ENCODE results near the gene PTBP3. TPM values are rescaled to one million over a fixed set of nuclear protein-coding genes. Genes with fewer than 3 reads are reported as not detected.

Gene PTBP3
- polyA plus RNA-seq, 3 donors from 2014 or later = 42.5 to 49.0 (median 42.9) TPM

DNA sequence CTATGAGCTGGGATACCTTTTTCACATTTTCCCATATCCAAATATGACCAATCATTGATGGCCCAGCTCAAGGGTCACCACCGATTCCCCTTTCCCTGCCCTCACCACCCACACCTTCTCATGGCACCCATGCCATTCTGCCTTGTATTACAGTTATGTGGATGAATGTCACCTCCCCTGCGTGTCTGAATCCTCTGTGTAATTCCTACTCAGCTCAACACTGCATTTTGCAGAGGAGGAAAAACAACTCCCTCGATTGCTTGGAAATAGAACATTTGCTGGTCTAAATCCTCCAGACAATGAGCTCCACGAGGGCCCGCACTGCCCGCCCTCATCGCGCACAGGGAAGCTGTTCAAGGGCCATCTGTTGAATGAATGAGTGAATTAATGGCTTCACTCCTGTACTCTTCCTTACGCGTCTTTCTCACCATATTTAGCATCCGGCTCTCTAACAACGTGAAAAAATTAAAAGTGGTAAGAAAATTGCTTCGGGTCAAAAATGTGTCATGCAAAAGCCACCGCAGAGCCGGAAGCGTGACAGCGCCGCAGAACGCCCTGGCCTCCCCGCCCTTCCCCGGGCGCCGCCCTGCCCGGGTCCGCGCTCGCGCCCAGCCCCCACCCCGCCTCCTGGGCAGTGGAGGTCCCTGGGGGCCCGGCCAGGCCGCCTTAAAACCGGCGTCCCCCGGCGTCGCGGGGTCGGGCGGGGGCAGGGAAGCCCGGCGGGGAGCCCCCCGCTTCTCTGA lies 159.0 kb downstream of the PTBP3 start:
- peak overlapping the region; percentile 89 to 99 (median 94) for H3K4me3 Mint-ChIP-seq
- H3K36me3 Mint-ChIP-seq = peaks cover 6 to 25% (median 22%) of the 10 kb centered on the region in 3 donors
- peaks cover 2 to 15% (median 9%) of the 10 kb centered on the region in 3 donors for H3K27me3 Mint-ChIP-seq (ENCODE audit: low read depth in 3 of 3)
- H3K27ac Mint-ChIP-seq = peak overlapping the region; percentile 94 to 98 (median 97)
- H3K4me1 Mint-ChIP-seq = peaks cover 88 to 95% of the 10 kb centered on the region in 2 donors
- H3K9me3 Mint-ChIP-seq = no peaks in the 10 kb centered on the region
- DNase-seq = peak; percentile 89 to 90 (median 90)

DNA sequence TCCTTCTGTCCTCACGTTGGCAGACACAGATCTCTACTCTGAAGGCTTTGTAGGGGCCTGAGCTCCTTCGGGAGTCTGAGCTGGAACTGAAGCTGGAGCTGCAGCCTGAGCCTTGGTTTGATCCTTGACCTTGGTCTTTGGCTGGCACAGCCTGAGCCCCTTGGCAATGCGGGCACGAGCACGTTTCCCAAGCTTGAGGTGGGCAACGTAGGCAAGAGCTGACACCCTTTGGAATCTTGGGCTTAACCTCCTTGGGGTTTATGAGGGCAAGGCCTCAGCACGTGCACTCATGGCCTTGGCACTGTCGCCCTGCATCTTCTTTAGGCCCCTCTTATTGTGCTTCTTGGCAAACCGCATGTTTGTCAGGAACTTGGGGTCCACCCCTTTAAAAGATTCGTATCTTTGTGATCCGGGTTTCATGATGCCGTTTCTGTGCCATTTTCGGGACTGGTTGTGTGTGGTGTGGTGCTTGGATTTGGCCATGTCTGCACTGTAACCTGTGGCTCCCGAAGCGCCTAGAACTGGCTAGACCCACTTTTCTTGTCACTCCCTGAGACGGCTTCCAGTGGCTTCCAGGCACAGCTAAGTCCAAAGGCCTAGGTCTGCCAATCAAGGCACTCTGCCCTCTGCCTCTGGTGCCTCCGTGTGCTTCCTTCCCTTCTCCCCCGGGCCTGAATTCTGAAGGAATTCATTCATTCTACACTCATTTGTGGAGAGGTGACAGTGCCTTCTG lies 159.8 kb downstream of the PTBP3 start:
- DNase-seq = no peak
- Mint-ChIP-seq H3K27me3 (ENCODE audit: low read depth in 3 of 3) (peaks cover 2 to 15% (median 9%) of the 10 kb centered on the region in 3 donors), H3K4me1 (peaks cover 93 to 98% of the 10 kb centered on the region in 2 donors), H3K4me3 (peak overlapping the region; percentile 89 to 99 (median 94)), H3K36me3 (peaks cover 6 to 25% (median 22%) of the 10 kb centered on the region in 3 donors), H3K9me3 (no peaks in the 10 kb centered on the region), H3K27ac (peak overlapping the region; percentile 94 to 98 (median 97))

DNA sequence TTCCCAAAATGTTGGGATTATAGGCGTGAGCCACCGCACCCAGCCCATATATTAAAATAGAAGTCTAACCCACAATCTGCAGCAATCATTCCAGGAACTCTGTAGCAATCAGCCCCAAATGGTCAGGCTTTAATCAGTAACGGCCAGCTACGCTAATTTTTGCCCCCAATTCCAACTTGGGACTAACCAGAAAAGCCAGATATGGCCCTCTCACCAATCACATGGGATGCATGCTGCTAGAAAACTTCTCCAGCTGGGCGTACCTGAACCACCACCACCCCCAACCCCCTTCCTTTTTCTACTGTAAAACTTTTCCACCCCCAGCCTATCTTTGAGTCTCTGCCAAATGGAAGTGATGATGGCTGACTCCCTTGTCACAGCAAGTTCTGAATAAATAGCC lies 162.5 kb downstream of the PTBP3 start:
- no peaks in the 10 kb centered on the region for H3K9me3 Mint-ChIP-seq
- peaks cover 6 to 25% (median 22%) of the 10 kb centered on the region in 3 donors for H3K36me3 Mint-ChIP-seq
- peak overlapping the region in 2 of 6 donors; percentile 46 to 97 for H3K27ac Mint-ChIP-seq
- no peak for DNase-seq
- H3K4me3 Mint-ChIP-seq = peak overlapping the region in 3 of 5 donors; percentile 21 to 51 (median 30)
- peaks cover 94 to 98% of the 10 kb centered on the region in 2 donors for H3K4me1 Mint-ChIP-seq
- H3K27me3 Mint-ChIP-seq (ENCODE audit: low read depth in 3 of 3) = peaks cover 2 to 15% (median 9%) of the 10 kb centered on the region in 3 donors

DNA sequence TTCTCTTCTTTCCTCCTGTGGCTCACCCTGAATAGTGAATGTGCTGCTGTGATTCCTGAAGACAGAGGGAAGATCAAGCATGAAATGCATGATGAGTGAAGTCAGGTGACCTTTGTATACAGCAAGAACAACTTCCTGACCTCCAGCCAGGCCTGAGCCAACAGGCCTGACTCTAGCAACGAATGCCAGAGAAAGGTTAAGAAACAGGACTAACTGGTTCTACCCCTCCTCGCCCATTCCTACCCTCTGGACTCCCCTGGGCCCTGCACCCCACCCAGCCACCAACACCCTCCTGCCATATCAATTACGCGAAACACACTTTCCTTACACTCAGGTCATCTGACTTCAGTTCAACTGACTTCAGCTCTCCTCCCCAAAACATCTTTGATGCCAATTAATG lies 163.2 kb downstream of the PTBP3 start:
- Mint-ChIP-seq H3K4me1 (peaks cover 93 to 97% of the 10 kb centered on the region in 2 donors), H3K27ac (peak overlapping the region; percentile 24 to 88 (median 44)), H3K9me3 (no peaks in the 10 kb centered on the region), H3K36me3 (peaks cover 6 to 25% (median 22%) of the 10 kb centered on the region in 3 donors), H3K4me3 (peak overlapping the region in 3 of 5 donors; percentile 8 to 45 (median 26)), H3K27me3 (ENCODE audit: low read depth in 3 of 3) (peaks cover 2 to 12% (median 9%) of the 10 kb centered on the region in 3 donors)
- no peak for DNase-seq

DNA sequence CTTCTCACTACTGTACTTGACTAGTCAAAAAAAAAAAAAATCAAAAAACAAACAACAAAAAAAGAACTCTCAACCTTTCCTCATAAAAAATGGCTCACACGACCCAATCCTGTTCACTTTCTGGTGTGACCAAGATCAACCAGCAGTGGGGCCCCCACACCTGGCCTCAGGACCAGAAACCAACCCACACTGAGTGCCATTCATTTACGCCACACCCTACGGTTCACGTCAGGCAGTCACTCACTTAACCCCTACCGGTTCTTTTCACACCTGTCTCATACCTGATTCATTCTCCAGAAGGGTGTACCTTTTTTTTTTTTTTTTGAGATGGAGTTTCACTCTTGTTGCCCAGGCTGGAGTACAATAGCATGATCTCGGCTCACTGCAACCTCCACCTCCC lies 164.1 kb downstream of the PTBP3 start:
- no peaks in the 10 kb centered on the region for H3K9me3 Mint-ChIP-seq
- H3K4me3 Mint-ChIP-seq = peak overlapping the region; percentile 15 to 57 (median 26)
- H3K27me3 Mint-ChIP-seq (ENCODE audit: low read depth in 3 of 3) = peaks cover under 1 to 9% (median 6%) of the 10 kb centered on the region in 3 donors
- peaks cover 91% of the 10 kb centered on the region in 2 donors for H3K4me1 Mint-ChIP-seq
- no peak for DNase-seq
- peaks cover 6 to 24% (median 20%) of the 10 kb centered on the region in 3 donors for H3K36me3 Mint-ChIP-seq
- peak overlapping the region in 5 of 6 donors; percentile 48 to 87 (median 60) for H3K27ac Mint-ChIP-seq

DNA sequence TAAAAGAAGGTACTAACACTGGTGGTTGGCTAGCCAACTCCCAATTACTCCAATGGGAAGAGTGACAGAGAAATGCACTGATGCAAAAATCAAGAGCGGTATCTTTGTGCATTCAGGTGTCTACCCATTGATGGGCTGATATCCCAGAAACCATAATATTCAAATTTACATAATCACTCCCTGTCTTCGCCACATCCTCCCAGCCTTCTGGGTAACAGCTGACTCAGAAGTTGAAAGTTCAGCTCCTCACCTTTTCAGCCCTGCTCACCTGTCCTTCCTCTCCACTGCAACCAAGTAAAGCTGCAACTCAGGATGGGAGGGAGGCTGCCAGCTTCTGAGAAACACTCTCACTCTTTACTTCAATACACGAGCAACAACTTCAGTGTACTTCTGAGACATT lies 165.2 kb downstream of the PTBP3 start:
- H3K27ac Mint-ChIP-seq = peak overlapping the region; percentile 51 to 87 (median 62)
- H3K27me3 Mint-ChIP-seq (ENCODE audit: low read depth in 3 of 3) = peaks cover 0 to 4% (median 3%) of the 10 kb centered on the region in 3 donors
- H3K4me1 Mint-ChIP-seq = peaks cover 79 to 80% of the 10 kb centered on the region in 2 donors
- no peak for DNase-seq
- H3K4me3 Mint-ChIP-seq = peak overlapping the region in 4 of 5 donors; percentile 21 to 63 (median 48)
- peaks cover 6 to 18% (median 16%) of the 10 kb centered on the region in 3 donors for H3K36me3 Mint-ChIP-seq
- H3K9me3 Mint-ChIP-seq = no peaks in the 10 kb centered on the region

Other genes with a start within 250 kb of the PTBP3 start
- gene SUSD1, start 158.3 kb downstream of the PTBP3 start, polyA plus RNA-seq = 10 to 100 TPM; 32.3 to 66.8 (median 42.4) TPM
- gene HSDL2, start 46.5 kb upstream of the PTBP3 start, polyA plus RNA-seq = 10 to 100 TPM; 17.6 to 21.5 (median 18.8) TPM
- 1 to 10 TPM in 2 of 3 donors, under 1 TPM in 1; 0.57 to 2.7 (median 1.2) TPM for gene KIAA1958, start 153.2 kb upstream of the PTBP3 start, polyA plus RNA-seq

All from immature natural killer cell (primary cell).